ES-I3 (cell line): ENCODE results near the gene THTPA.

Experiments
- H3K36me3 ChIP-seq: 2 replicates; pipeline ENCODE4 v1.6.1; 2013; ENCODE audit warnings: mild to moderate bottlenecking, low read length, control low read depth, moderate library complexity; ENCODE audit not compliant: insufficient read depth
- H3K4me1 ChIP-seq: 2 replicates; pipeline ENCODE4 v1.6.1; 2013; ENCODE audit warnings: mild to moderate bottlenecking, control low read depth, low read length; ENCODE audit not compliant: insufficient read depth
- H3K9ac ChIP-seq: 2 replicates; pipeline ENCODE4 v1.6.1; 2013; ENCODE audit warnings: low read depth, mild to moderate bottlenecking, low read length, moderate library complexity
- H3K9me3 ChIP-seq: 2 replicates; pipeline ENCODE4 v1.6.1; 2013; ENCODE audit warnings: mild to moderate bottlenecking, low read length, moderate library complexity; ENCODE audit not compliant: control insufficient read depth, insufficient read depth

Gene THTPA

DNA sequence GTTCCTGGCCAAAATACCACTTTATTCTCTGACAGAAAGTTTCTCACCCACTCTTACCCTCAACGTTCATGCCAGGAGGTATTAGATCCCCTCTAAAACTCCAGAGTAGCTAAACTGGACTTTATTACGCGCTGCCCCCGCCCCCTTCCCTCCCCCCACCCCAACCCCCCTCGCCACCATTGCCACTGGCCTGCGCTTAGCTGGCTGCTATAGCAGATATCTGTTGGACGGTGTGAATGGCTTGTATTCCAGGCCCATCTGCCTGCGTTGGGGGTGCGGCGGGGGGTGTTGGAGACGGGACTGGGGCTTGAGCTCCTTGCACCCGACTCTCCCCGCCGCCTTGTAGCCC is 564 bp upstream of the THTPA start:
- H3K9me3 ChIP-seq: no peaks in the 10 kb centered on the region
- peaks cover 6% of the 10 kb centered on the region; the same call in 1 of the 2 replicates for H3K4me1 ChIP-seq
- H3K9ac ChIP-seq: peak overlapping the region; percentile 92
- peaks cover 4% of the 10 kb centered on the region; the same call in 1 of the 2 replicates for H3K36me3 ChIP-seq

DNA sequence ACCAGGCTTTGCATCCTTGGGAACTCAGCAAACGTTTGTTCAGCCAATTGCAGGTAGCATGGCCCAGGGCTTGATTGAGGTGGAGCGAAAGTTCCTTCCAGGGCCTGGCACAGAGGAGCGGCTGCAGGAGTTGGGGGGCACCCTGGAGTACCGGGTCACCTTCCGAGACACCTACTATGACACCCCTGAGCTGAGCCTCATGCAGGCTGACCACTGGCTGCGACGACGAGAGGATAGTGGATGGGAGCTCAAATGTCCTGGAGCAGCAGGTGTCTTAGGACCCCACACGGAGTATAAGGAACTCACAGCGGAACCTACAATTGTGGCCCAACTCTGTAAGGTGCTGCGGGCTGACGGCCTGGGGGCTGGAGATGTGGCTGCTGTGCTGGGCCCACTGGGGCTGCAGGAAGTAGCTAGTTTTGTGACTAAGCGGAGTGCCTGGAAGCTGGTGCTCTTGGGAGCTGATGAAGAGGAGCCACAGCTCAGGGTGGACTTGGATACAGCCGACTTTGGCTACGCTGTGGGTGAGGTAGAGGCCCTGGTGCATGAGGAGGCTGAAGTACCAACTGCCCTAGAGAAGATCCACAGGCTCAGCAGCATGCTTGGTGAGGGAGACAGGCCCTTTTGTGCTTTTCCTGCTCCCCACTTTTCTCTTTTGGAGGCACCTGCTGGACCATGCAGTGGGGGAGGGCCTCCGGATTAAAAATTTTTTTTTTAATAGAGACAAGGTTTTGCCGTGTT is 799 bp downstream of the THTPA start:
- H3K4me1 ChIP-seq: peaks cover 6% of the 10 kb centered on the region; the same call in 1 of the 2 replicates
- peaks cover 4% of the 10 kb centered on the region; the same call in 1 of the 2 replicates for H3K36me3 ChIP-seq
- H3K9ac ChIP-seq: peak overlapping the region; percentile 92
- no peaks in the 10 kb centered on the region for H3K9me3 ChIP-seq

DNA sequence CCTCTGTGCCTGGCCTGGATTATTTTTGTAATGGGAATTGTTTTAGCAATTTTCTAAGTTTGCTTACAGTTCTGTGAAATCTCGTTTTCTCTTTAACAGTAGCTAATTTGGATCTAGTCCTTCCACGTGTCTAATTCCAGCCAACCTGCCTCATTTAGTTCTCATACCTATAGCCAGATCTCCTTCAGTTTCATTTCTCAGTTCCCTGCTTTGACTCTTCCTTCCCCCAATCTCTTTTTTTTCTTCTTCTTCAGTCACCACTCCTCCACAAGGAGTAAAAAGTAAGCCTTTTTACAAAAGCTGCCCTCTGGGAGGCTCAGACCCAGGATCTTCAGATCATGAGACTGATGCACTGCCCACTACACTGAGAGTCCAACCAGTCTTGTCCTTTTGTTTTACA is 1.4 kb downstream of the THTPA start:
- no peaks in the 10 kb centered on the region for H3K9me3 ChIP-seq
- peaks cover 6% of the 10 kb centered on the region; the same call in 1 of the 2 replicates for H3K4me1 ChIP-seq
- no peak overlapping the region for H3K9ac ChIP-seq
- peaks cover 4% of the 10 kb centered on the region for H3K36me3 ChIP-seq

DNA sequence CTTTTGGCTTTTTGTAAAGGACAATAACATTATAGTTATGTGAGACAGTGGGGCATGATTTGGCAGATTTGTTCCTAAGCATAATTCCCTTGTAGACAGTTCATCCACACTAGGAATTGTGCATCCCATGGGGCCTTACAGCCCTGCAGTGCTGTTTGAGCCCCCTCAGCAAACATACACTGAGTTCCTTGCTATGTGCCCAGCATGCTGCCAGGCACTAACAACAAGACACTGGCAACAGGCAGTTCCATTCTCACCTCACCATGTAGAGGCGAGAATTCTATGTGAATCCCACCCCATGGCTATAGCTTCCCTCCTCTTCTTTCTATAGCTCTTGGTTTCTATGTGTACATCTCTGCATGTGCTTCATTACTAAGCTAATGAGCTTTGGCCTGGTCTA is 1.9 kb downstream of the THTPA start:
- Histone ChIP-seq H3K36me3 (peaks cover 4% of the 10 kb centered on the region), H3K9ac (no peak overlapping the region), H3K9me3 (no peaks in the 10 kb centered on the region), H3K4me1 (peaks cover 6% of the 10 kb centered on the region; the same call in 1 of the 2 replicates)

DNA sequence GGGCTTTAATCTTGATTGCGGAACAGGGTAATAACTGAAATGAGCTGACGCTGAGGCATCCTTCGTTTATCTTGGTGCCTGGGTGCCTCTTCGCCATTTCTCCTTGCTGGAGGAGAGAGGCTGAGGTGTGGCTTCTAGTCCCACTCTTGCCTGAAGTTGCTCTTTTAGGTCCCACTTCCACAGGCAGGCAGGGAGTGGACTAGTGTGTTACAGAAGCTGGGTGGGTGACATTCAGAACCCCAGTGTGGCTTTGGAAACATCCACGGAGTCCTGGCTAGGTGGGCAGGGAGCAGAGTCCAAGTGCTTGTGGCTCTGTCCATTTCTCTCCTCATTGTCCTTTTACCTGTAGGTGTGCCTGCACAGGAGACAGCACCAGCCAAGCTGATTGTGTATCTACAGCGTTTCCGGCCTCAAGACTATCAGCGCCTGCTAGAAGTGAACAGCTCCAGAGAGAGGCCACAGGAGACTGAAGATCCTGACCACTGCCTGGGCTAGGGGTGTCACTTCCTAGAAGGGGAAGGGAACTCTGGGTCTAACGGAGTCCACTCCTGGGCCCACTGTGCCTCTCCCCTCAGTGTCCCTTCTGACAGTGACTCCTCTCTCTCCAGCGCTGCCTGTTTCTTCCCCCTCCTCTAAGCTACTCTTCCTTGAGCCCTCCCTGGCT is 2.4 kb downstream of the THTPA start:
- Histone ChIP-seq H3K4me1 (peaks cover 6% of the 10 kb centered on the region; the same call in 1 of the 2 replicates), H3K9me3 (no peaks in the 10 kb centered on the region), H3K9ac (no peak overlapping the region), H3K36me3 (peaks cover 4% of the 10 kb centered on the region)

DNA sequence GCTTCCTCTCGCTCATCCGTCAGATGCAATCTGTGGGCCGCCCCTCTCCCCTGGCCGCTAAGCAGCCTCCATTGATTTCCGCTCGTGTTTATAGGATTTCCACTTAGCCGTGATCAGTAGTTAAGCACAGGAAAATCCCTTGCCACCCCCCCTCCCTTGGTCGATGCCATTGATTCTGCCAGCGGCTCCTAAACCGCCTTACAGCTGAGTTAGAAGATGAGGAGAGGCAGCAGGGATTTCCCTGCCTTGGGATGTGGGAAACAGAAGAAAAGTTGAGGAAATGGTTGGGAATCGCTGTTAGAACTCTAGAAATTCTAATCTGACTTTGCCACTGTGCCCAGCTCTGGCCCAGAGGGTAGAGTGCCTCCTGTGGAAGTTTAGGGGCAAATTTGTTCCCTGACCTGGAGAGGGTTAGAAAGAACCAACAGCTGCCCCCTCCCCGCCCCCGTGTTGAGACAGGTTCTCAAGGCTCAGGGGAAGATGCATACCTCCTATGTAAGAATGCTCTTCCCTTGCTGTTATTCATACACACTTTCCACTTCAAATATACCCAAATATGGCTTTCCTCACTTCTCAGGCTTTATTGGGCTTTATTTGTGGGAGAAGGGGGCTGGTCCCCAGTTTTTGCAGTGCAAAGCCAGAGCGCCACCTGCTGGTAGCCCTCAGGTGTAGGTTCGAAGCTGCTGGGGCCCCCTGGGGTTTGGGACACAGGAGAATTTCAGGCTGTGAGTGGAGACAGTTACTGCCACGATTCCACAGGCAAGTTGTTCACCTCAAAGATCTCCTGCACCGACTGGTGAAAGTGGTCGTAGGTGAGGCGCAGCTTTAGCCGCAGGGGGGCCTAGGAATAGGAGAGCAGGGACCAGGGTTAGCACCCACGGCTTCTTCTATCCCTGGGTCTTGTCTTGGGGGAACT is 3.2 kb downstream of the THTPA start:
- Histone ChIP-seq H3K36me3 (peaks cover 4% of the 10 kb centered on the region), H3K9ac (no peak overlapping the region), H3K9me3 (no peaks in the 10 kb centered on the region), H3K4me1 (peaks cover 6% of the 10 kb centered on the region; the same call in 1 of the 2 replicates)

DNA sequence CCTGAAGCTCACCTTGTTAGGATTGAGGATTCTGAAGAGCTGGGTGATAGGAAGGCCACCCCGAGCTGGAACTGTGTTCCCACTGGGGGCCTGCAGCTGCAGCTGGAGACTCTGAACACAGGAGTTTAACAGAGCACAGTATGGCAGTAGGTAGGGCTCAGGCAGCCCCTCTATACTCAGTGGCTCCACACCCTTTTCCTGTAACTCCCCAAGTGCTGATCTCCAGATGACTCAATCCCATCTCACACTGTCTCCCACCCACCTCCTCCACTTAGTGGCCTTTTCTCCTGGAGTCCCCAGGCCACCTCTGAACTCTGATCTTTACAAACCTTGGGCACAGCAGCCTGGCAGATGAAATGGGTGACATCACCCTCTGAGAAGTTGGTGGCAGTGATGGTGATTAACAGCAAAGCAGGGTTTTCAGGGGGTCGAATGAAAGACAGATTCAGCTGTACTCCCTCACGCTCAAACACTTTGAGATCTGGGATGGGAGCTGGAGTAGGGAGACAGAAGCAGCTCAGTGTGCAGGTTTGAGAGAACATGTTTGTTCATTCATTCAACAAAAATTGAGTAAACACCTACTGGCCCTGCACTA is 4.0 kb downstream of the THTPA start:
- Histone ChIP-seq H3K36me3 (peaks cover 4% of the 10 kb centered on the region), H3K9ac (no peak overlapping the region), H3K9me3 (no peaks in the 10 kb centered on the region), H3K4me1 (peaks cover 6% of the 10 kb centered on the region; the same call in 1 of the 2 replicates)

DNA sequence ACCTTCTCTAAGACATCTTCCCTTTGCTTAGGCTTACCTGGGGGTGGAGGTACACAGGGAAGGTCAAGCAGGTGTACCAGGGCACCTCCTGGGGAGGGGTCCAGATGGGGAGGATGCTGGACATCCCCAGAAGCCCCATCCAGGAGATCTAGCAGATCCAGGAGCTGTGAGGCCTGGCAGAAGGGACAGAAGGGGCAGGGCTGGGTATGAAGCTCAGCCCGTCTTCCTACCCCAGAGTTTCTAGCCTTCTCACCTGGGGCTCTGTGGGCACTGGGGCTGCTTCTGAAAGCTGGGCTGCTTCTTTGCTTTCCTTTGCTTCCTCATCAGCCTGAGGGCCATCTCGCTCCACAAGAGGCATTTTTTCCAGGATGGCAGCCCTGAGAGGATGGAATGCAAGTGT is 5.2 kb downstream of the THTPA start:
- Histone ChIP-seq H3K4me1 (peaks cover 6% of the 10 kb centered on the region), H3K9me3 (no peaks in the 10 kb centered on the region), H3K9ac (no peak overlapping the region), H3K36me3 (peaks cover 4% of the 10 kb centered on the region)

DNA sequence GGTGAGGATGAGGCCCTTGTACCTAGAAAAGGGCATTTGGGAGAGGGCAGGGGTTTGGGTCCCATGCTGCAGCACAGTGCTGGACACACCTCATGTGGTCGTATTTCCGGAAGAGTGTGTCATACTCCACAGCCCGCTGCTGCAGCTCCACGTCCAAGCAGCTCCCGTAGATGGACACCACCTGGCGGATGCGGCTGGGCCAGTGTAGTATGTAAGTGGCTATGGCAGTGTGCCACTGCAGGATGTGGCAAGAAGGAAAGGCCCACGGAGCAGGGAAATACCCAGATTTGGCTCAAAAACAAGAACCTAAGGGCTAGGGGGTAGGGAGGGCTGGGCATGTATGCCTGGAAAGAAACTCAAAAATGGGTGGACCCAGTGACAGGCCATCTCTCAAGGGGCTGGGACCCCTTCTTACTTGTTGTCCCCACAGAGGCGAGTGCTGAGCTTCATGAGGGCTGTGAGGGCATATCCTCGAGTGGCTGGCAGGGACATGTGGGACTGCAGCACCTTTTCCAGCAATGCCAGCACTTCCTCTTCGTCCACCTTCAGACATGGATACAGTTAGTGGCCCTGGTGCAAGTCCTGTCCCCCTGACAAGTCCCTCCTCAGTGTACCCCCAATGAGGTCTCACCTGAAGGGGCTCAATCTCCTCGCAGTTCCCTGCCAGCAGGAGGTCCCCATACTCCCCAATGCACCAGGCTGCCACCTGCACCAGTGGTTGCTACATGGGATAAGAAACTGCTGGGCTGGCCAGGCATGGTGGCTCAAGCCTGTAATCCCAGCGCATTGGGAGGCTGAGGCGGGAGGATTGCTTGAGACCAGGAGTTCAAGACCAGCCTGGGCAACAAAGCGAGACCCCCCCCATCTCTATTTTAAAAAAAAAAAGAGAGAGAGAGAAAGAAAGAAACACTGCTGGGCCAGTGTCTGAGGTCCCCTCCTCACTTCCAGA is 6.1 kb downstream of the THTPA start:
- Histone ChIP-seq H3K36me3 (peaks cover 4% of the 10 kb centered on the region), H3K9ac (no peak overlapping the region), H3K4me1 (peaks cover 6% of the 10 kb centered on the region)

DNA sequence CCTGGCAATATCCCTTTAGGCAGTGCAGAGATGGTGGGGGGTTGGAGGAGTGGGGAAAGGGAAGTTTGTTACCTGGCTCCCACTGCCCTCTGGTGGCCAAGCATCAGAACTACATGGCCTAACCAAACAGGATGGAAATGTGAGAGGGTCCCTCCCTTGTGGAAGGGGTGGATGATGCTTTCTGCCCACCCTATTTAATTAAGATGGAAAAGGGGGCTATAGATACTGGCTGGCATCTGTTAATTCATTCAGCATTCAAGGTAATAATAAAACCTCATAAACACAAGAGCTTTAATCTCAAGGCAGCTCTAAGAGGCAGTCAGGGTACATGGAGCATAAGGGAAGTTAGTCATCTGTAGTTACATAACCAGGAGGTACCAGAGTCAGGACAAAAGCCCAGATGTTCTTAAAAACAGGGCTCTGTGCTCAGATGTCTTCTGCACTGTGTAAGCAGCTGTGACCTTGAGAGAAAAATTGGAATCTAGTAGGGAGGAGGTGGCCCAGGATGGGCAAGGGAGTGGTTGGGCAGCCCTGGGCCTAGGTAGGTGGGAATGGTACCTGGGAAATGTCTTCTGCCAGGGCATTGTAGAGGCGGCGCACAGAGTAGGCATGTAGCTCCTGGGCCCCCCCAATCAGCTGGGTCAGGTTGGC is 6.9 kb downstream of the THTPA start:
- H3K4me1 ChIP-seq: peaks cover 6% of the 10 kb centered on the region
- H3K36me3 ChIP-seq: peaks cover 4% of the 10 kb centered on the region; the same call in 1 of the 2 replicates
- no peak overlapping the region for H3K9ac ChIP-seq
- no peaks in the 10 kb centered on the region for H3K9me3 ChIP-seq

More for the DNA sequence above, 6.1 kb downstream of the THTPA start:
- H3K9me3 ChIP-seq: no peaks in the 10 kb centered on the region

DNA sequence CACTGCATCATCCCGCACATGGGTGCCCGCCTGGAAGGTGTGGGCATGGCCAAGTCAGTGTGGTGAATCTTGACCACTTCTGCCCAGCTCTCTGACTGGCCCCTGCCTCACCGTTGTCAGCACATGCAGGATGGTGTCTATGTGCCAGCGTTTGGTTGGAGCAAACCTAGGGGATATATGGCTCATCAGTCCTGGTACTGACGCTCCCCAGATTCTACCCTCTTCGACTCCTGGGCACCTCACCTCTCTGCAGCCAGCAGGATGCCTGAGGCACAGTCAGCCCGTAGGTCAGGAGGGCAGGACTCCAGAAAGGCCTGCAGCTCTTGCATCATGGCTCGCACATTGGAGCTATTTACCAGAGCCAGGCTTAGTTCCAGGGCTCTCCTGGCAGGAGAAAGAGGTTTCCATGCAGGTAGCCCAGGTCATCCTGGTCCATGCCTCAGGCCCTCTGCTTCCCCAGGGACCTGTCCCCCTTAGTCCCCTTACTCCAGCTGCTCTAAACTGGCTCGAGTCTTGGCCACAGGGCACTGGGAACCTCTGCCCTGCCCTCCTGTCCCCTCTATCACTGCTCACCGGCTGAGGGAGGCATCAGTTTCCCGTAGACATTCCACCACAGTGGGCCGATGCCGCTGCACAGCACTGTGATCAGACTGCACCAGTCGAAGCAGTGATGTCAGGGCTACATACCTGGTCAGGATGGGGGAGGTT is 7.6 kb downstream of the THTPA start:
- H3K36me3 ChIP-seq: peaks cover 4% of the 10 kb centered on the region; the same call in 1 of the 2 replicates
- H3K9me3 ChIP-seq: no peaks in the 10 kb centered on the region
- H3K4me1 ChIP-seq: peaks cover 13% of the 10 kb centered on the region
- H3K9ac ChIP-seq: no peak overlapping the region

DNA sequence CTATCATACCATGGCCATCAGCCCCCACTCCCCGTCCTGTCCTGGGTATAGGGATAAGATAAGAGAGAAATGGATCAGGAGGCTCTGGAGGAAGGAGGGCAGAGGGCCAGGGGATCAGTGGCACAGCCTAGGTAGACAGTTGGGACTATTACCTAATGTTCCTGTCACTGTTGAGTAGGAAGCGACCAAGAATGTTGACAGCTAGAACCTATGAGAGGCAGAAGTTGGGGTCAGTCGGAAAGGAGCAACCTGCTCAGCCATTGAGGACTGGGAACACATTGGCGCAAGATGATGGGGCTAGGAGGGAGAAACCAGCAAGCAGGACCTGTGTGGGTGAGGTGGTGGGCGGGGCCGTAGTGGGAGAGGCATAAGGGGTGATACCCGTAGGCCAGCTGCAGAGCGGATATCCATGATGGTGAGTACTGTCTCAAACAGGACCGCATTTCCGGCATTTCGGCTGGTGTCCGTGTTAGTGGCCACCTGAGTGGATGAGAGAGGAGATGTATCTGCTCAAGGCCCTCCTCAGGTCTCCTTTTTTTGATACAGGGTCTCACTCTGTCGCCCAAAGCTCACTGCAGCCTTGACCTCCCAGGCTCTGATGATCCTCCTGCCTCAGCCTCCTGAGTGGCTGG is 8.2 kb downstream of the THTPA start:
- Histone ChIP-seq H3K9ac (no peak overlapping the region), H3K9me3 (no peaks in the 10 kb centered on the region), H3K4me1 (peaks cover 18% of the 10 kb centered on the region), H3K36me3 (no peaks in the 10 kb centered on the region; the same call in 1 of the 2 replicates)
